Suprapubic skin (tissue), 4 donors: ENCODE measurements around the gene TRAPPC10. TPM values are rescaled to one million over a fixed set of nuclear protein-coding genes. Genes with fewer than 3 reads are reported as not detected.
A peak's percentile ranks its signal among the peaks of the same experiment; 100 is the strongest.

ENCODE experiments used
- DNase-seq, 2 donors: peaks; one replicate each; pipeline ENCODE4 v3.0.0-alpha.2; 2019; ENCODE audit warnings: low spot score in 2 of 2
- H3K27ac ChIP-seq: fragments of 200-600 bp; sonication (generic); one replicate; pipeline ENCODE4 v1.5.1; 2019
- H3K27me3 ChIP-seq: fragments of 200-600 bp; sonication (generic); one replicate; pipeline ENCODE4 v1.5.1; 2019
- H3K36me3 ChIP-seq: fragments of 200-600 bp; sonication (generic); one replicate; pipeline ENCODE4 v1.5.1; 2019
- H3K4me1 ChIP-seq: fragments of 200-600 bp; sonication (generic); one replicate; pipeline ENCODE4 v1.5.1; 2019
- H3K4me3 ChIP-seq: fragments of 200-600 bp; sonication (generic); one replicate; pipeline ENCODE4 v1.5.1; 2019; ENCODE audit warnings: mild to moderate bottlenecking
- H3K9me3 ChIP-seq: fragments of 200-600 bp; sonication (generic); one replicate; pipeline ENCODE4 v1.5.1; 2019
- EP300 ChIP-seq: sonication (generic); formaldehyde crosslinking; IDR thresholded peaks from one replicate; pipeline ENCODE4 v1.6.1; 2017; ENCODE audit warnings: antibody characterized with exemption
- POLR2A ChIP-seq, 2 donors: fragments of 450-650 bp; IDR thresholded peaks; one replicate each; pipeline ENCODE4 v1.6.1; 2017; ENCODE audit warnings: antibody characterized with exemption in 2 of 2, mild to moderate bottlenecking in 2 of 2, moderate library complexity in 2 of 2
- POLR2AphosphoS5 ChIP-seq, 3 donors: sonication (generic); formaldehyde crosslinking; IDR thresholded peaks; one replicate each; pipeline ENCODE4 v1.6.1; 2017; ENCODE audit warnings: antibody characterized with exemption in 3 of 3
- WGBS: methylation state at CpG from one replicate; pipeline ENCODE4 v1.1.5; 2018; 5-methylcytosine and 5-hydroxymethylcytosine counted together
- total RNA-seq, 4 donors: library from RNA; depleted of rRNA; stranded (reverse); fragments of >200 nt; gene quantifications; one replicate each; pipeline ENCODE4 v1.1.0, GENCODE V29; 2016
- TF ChIP-seq, protein P1 (sequence below), 2 donors: fragments of 200-600 bp in 1 of 2; fragments of 450-650 bp in 1 of 2; sonication (generic) in 1 of 2; IDR thresholded peaks; one replicate each; pipeline ENCODE4 v1.5.1; 2016 to 2019; ENCODE audit warnings: antibody characterized with exemption in 2 of 2, mild to moderate bottlenecking in 1 of 2, moderate library complexity in 1 of 2

Gene TRAPPC10
- total RNA-seq, 4 donors from 2014 or later, result 31.0 to 51.8 (median 43.0) TPM

DNA sequence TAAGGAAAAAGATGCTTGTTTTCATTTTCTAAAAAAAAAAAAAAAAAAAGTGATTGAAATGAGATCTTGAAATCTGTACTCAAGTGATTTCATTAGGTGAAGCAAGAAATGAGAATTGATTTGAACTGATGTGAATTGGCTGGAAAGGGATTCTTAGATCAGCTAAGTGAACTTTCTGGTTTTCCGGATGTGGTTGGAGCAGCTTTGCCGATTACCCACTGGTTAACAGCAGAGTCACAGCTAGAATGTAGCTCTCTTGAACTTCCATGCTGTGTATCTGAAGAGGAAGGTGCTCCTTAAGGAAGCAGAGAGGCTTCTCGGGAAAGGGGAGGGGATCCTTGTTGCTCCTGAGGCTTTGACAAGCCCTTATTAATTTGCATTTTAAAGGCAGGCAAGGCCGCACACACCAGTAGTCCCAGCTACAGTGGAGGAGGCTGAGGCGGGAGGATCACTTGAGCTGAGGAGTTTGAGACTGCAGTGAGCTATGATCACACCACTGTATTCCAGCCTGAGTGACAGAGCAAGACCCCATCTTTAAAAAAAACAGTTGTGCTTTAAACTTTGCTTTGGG, 66.4 kb downstream of the TRAPPC10 start:
- DNase-seq, result no peak
- Histone ChIP-seq H3K36me3 (peaks cover 84% of the 10 kb centered on the region), H3K27ac (no peak overlapping the region), H3K9me3 (no peaks in the 10 kb centered on the region), H3K4me1 (peaks cover 4% of the 10 kb centered on the region), H3K4me3 (no peak overlapping the region), H3K27me3 (no peaks in the 10 kb centered on the region)
- TF ChIP-seq POLR2A (IDR thresholded peaks at IDR 0.05), result no peak
- no peak for TF ChIP-seq EP300
- TF ChIP-seq, protein P1, sequence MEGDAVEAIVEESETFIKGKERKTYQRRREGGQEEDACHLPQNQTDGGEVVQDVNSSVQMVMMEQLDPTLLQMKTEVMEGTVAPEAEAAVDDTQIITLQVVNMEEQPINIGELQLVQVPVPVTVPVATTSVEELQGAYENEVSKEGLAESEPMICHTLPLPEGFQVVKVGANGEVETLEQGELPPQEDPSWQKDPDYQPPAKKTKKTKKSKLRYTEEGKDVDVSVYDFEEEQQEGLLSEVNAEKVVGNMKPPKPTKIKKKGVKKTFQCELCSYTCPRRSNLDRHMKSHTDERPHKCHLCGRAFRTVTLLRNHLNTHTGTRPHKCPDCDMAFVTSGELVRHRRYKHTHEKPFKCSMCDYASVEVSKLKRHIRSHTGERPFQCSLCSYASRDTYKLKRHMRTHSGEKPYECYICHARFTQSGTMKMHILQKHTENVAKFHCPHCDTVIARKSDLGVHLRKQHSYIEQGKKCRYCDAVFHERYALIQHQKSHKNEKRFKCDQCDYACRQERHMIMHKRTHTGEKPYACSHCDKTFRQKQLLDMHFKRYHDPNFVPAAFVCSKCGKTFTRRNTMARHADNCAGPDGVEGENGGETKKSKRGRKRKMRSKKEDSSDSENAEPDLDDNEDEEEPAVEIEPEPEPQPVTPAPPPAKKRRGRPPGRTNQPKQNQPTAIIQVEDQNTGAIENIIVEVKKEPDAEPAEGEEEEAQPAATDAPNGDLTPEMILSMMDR (IDR thresholded peaks at IDR 0.05), result no peak
- TF ChIP-seq POLR2AphosphoS5 (IDR thresholded peaks at IDR 0.05), result no peak
- 85% methylated on average over 5 of the region's 5 CpGs for WGBS

DNA sequence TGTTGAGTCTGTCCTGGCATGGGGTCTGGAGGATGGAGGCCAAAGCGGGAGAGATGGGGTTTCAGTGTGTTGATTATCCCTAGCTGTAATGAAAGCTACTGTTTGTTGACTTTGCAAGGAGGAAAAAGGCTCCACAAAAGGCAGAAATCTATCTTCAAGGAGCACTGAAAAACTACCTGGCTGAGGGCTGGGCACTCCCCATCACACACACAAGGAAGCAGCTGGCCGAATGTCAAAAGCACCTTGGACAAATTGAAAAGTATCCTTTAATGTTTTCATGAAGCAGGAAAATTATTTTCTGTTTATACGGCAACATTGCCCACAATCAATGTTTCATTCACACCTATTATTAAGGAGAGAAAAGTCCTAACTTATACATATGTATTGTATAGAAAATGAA, 67.3 kb downstream of the TRAPPC10 start:
- TF ChIP-seq POLR2A (IDR thresholded peaks at IDR 0.05) (no peak), POLR2AphosphoS5 (IDR thresholded peaks at IDR 0.05) (no peak), EP300 (no peak)
- TF ChIP-seq, protein P1 (IDR thresholded peaks at IDR 0.05), result no peak
- no peaks in the 10 kb centered on the region for H3K27me3 ChIP-seq
- 94% methylated on average over 3 of the region's 3 CpGs for WGBS
- peaks cover 11% of the 10 kb centered on the region for H3K4me1 ChIP-seq
- no peak for DNase-seq
- H3K27ac ChIP-seq, result no peak overlapping the region
- peaks cover 86% of the 10 kb centered on the region for H3K36me3 ChIP-seq
- no peaks in the 10 kb centered on the region for H3K9me3 ChIP-seq
- no peak overlapping the region for H3K4me3 ChIP-seq

DNA sequence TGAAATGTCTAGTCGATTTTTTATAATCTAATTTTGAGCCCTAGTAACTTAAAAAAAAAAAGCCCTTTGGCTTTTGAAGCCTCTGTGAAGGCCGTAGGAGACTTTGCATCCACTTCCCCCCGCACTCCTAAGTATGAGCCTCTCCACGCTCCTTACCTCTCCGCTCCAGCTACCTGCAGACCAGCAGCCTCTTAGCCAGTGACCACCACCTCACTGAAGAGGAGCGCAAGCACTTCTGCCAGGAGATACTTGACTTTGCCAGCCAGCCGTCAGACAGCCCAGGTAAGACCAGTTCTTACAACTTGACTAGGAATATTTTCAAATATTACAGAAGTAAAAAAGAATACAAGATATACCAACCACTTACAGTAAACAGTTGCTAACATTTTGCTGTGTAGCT, 67.7 kb downstream of the TRAPPC10 start:
- H3K27me3 ChIP-seq, result no peaks in the 10 kb centered on the region
- DNase-seq, result no peak
- no peaks in the 10 kb centered on the region for H3K9me3 ChIP-seq
- H3K4me3 ChIP-seq, result no peak overlapping the region
- TF ChIP-seq, protein P1 (IDR thresholded peaks at IDR 0.05), result no peak
- TF ChIP-seq POLR2AphosphoS5 (IDR thresholded peaks at IDR 0.05), result no peak
- no peak overlapping the region for H3K27ac ChIP-seq
- H3K36me3 ChIP-seq, result peaks cover 86% of the 10 kb centered on the region
- WGBS, result 91% methylated on average over 7 of the region's 7 CpGs
- peaks cover 14% of the 10 kb centered on the region for H3K4me1 ChIP-seq

- H3K9me3 ChIP-seq, result no peaks in the 10 kb centered on the region
- H3K27me3 ChIP-seq, result no peaks in the 10 kb centered on the region
- no peak for TF ChIP-seq EP300
- TF ChIP-seq, protein P1 (IDR thresholded peaks at IDR 0.05), result no peak
- no peak for TF ChIP-seq POLR2AphosphoS5 (IDR thresholded peaks at IDR 0.05)
- TF ChIP-seq POLR2A (IDR thresholded peaks at IDR 0.05), result no peak
- 81% methylated on average over 24 of the region's 24 CpGs for WGBS
- H3K4me1 ChIP-seq, result peaks cover 19% of the 10 kb centered on the region
- no peak overlapping the region for H3K27ac ChIP-seq
- peaks cover 82% of the 10 kb centered on the region for H3K36me3 ChIP-seq
- DNase-seq, result peak; percentile 40 to 42
- no peak overlapping the region for H3K4me3 ChIP-seq
Measured at GRCh38 chr21:44082648-44083440, 70.7 kb downstream of the TRAPPC10 start.

- DNase-seq, result peak; percentile 38 to 49
- peaks cover 85% of the 10 kb centered on the region for H3K36me3 ChIP-seq
- no peaks in the 10 kb centered on the region for H3K9me3 ChIP-seq
- 67% methylated on average over 11 of the region's 16 CpGs for WGBS
- no peaks in the 10 kb centered on the region for H3K27me3 ChIP-seq
- peak overlapping the region; percentile 35 for H3K27ac ChIP-seq
- TF ChIP-seq POLR2AphosphoS5 (IDR thresholded peaks at IDR 0.05) (no peak), EP300 (no peak)
- TF ChIP-seq, protein P1 (IDR thresholded peaks at IDR 0.05), result no peak
- no peak overlapping the region for H3K4me3 ChIP-seq
- peaks cover 19% of the 10 kb centered on the region for H3K4me1 ChIP-seq
Measured at GRCh38 chr21:44083631-44084291, 71.7 kb downstream of the TRAPPC10 start.
